Stimulated activated CD4-positive, alpha-beta T cell treated with anti-CD3 and anti-CD28 coated beads, Interleukin-2, amount 100 ng/mL, for 48 hours (primary cell): Measurements from ENCODE around the gene EXOC6B.

Experiments used
- DNase-seq, 2 donors: peaks; one replicate each; pipeline ENCODE4 v3.0.0-alpha.2; 2020

Gene EXOC6B

DNA sequence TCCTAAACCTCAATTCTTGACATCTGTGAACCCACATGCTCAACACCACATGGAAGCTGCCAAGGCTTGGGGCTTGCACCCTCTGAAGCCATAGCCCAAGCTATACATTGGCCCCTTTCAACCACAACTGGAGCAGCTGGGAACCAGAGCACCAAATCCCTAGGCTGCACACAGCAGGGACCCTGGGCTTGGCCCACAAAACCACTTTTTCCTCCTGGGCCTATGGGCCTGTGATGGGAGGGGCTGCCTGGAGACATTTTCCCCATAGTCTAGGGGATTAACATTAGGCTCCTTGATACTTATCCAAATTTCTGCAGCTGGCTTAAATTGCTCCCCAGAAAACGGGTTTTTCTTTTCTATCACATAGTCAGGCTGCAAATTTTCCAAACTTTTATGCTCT lies 40.3 kb downstream of the EXOC6B start:
- DNase-seq = no peak

DNA sequence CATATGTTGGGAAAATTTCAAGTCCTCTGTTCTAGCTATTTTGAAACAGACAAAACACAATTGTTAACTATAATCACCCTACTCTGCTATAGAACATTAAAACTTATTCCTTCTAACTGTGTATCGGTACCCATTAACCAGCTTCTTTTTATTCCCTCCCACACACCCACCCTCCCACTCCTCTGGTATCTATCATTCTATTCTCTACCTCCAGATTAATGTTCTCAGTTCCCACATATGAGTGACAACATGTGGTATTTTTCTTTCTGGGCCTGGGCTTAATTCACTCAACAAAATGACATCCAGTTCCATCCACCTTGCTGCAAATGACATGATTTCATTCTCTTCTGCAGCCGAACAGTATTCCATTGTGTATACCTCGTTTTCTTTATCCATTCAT lies 43.3 kb downstream of the EXOC6B start:
- DNase-seq = no peak

DNA sequence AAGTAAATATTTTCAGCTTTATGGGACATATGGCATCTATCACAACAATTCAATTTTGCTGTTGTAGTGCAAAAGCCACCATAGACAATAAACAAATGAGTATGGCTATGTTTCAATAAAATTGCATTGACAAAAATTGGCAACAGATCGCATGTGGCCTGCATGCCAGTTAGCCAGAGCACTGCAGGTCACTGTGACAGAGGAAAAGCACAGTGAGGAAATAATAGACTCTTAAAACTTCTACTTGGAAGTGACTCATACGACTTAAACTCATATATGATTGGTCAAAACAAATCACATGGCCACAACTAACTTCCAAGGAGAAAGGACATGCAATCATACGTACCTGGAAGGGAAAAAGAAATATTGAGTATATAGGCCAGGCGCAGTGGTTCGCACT lies 44.4 kb downstream of the EXOC6B start:
- DNase-seq = no peak

GRCh38 chr2:72780477-72780876 lies 45.4 kb downstream of the EXOC6B start:
- no peak for DNase-seq

- DNase-seq = no peak
Observed at GRCh38 chr2:72779495-72779894, 46.3 kb downstream of the EXOC6B start.

GRCh38 chr2:72778410-72778809 lies 47.4 kb downstream of the EXOC6B start:
- no peak for DNase-seq

GRCh38 chr2:72770879-72771461 lies 54.9 kb downstream of the EXOC6B start:
- peak; percentile 56 to 68 for DNase-seq

DNA sequence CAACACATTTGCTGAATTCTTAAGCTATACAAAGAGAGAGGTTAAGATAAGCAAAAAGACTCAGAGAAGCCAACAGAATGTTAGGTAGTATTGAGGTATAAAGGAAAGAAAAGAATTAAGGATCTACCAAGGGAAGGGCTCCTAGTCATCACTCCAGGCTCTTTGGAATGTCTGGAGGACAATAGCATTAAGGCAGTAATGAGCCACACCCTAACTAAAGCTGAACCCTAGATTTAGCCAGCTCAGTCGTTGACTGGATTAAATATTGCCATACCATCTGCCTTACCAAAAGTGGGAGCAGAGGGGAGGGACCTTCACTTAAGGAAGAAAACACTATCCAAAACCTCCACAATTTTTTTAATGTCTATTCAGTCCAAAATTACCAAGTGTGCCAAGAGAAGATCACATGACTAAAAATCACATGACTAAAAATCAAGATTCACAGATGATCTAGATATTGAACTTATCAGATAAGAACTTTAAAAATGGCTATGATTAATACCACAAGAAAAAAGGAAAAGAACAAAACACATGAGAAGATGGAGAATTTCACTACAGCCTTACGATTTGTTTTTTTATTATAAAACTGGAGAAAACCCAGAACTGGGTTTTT lies 59.7 kb downstream of the EXOC6B start:
- no peak for DNase-seq

DNA sequence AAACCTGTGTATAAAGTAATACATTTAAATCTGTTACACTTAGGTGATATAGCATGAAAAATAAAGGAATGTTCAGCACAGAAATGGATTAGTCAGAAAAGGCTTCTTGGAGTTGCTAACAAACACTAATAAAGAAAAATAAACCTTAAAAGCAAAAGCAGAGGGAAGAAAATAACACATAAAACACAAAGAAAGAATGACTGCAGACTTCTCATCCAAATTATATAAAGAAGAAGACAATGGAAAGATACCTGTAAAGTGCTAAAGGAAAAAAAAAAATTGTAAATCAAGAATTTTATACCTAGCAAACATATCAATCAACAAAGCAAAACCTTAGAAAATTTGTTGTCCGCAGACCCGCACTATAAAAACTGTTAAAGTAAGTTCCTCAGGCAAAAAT lies 63.6 kb downstream of the EXOC6B start:
- DNase-seq = no peak

DNA sequence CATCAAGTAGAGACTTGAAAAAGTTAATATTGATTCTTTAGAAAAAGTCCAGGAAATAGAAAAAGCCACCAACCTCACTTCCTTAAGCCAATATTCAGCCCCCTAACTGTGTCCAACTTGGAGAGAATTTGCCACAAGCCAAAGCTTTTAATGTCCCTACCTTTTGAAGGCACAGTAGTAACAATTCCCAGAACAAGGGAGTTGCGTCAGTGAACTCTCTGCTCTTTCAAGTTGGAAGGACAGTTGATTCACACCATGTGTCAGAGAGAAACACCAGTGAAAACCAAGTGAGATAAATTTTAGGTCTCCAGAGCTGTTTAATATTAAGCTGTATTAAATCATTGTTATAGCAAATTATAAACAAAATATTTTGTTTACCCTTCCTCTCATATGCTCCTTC lies 66.1 kb downstream of the EXOC6B start:
- DNase-seq = no peak

DNA sequence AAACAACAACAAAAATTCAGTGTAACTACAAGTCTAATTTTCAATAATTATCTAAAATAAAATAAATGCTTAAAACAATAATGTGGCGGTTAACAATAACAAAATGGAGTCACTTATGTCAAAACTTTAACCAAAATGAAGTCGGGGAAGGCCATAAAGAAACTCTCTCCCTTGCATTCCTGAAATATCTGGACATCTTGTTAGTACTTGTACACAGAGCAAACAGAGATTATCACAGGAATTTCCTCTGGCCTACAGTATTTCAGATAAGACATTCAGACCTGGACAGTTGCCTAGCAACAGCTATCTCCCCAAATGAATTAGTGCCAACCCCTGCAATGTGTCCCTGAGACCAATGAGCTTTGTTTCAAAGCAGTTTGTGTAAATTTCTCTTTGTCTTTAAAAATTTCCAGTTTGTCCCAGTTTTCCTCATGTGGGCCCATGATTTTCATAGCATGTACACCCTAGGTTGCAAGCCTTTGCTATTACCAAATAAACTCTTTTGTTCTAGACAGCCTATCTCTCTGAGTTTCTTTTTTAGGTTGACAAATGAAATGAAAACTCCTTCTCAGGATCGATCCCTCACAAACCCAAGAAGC lies 68.6 kb downstream of the EXOC6B start:
- DNase-seq = no peak

- DNase-seq = no peak
Observed at GRCh38 chr2:72755647-72756423, 70.0 kb downstream of the EXOC6B start.

DNA sequence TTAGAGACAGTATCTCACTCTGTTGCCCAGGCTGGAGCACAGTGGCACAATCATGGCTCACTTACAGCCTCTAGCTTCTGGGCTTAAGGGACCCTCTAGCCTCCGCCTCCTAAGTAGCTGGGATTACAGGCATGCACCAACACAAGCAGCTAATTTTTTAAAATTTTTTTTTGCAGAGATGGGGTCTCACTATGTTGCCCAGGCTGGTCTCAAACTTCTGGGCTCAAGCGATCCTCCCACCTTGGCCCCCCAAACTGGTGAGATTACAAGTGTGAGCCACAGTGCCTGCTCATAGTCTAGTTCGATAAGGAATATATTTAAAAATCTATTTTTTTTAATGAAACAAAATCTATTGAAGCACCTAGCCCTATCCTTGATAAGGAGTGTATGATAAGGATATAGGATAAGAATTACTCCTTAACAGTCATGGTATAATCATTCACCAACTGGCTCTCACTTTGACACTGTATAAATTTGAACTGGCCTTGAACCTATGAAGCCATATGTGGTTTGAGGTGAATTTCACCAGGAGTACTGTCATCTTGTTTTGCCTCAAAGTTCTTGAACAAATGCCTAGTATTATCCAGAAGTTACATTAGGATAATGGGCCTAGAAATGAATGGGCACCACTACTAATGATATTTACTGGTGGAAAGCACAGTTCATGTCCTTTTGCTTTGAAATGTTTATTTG lies 71.1 kb downstream of the EXOC6B start:
- no peak for DNase-seq

- no peak for DNase-seq
Observed at GRCh38 chr2:72750977-72751639, 74.7 kb downstream of the EXOC6B start.

- DNase-seq = no peak
Observed at GRCh38 chr2:72750466-72750865, 75.4 kb downstream of the EXOC6B start.

GRCh38 chr2:72747344-72747743 lies 78.5 kb downstream of the EXOC6B start:
- DNase-seq = no peak

DNA sequence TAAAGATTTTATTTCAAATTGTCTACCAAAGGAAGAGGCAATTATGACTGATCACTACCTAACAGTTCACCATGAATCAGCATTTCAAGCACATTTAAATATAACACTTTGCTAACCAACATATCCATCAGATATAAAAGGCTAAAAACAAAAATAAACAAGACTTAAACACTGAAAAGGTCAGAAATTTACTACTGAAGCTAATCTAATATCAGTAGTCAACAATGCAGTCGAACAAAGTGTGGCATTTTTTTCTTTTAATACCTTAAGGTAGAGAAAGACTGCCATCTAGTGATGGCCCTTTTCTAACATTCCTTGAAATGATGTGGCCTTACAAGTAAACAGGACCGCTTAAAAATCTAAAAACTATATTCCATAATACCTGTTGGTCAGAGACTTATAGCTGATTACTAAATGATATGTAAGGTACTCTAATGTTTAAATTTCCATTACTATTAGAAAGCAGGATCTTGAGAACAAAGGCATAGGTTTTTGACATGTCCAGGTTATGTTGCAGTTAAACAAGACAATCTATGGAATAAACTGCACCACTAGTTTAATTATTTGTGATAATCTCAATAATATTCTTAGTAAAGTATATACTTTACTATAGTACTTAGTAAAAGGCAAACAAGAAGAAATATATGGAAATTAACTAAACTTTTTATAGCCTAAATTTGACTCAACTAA lies 80.0 kb downstream of the EXOC6B start:
- no peak for DNase-seq

DNA sequence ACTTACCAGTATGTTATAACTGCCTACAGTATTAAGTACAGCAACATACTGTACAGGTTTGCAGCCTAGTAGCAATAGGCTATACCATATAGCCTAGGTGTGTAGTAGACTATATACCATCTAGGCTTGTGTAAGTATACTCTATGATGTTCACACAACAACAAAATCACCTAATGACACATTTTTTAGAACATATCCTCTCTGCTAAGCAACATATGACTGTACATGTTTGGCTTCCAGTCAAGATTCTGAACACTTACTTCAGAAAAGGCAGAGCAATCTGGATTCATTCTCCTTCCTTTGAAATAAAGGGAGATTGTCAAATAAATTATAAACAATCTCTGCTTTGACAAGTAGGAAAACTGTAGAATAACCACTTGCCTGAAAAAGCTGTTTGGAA lies 81.8 kb downstream of the EXOC6B start:
- no peak for DNase-seq

DNA sequence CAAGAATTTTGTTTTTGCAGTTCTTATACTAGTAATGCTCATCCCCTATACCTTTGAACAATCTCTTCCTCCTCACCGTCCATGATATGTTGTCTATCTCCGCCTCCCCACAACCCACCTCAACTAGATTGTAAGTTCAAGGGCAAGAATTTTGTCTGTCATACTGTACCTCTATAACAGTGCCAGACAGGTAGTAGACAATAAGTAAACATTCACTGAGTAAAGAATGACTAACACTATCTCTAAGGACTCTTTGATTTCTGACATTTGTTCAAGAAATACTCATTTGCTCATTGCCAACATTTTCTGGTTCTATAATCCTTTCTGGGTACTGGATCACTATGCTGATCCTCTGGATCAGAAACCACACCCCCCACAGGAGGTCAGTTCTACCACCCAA lies 82.4 kb downstream of the EXOC6B start:
- no peak for DNase-seq

DNA sequence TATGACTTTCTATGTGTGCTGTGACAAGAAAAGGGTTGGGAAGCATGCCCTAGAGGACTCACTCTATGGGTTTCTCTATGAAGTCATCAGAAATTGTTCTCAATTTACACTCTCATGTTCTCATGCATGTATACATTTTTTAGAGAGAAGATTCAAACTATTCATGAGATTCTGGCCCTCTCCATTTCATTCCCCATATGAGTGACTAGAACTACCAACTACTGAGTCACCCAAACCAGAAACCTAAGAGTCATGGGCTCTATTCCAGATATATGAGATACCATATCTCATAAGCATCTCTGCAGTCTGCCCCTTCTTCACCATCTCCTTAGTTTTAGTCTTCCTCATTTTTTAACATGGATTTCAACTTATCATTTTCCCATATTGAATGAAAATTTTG lies 87.7 kb downstream of the EXOC6B start:
- DNase-seq = no peak

DNA sequence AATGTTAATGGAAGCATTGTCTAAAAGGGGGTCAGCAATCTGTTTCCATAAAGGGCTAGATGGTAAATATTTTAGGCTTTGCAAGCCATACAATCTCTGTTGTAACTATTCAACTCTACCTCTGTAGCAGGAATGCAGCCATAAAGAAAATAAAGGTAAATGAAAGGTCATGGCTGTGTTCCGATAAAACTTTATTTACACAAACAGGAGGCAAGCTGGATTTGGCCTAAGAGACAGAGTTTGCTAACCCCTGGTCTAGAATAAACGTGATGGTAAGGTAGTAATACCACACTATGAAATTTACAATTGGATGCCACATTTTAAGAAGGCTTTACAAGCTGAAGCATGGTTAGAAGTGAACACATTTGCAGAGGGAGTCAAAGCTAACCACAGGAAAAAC lies 91.4 kb downstream of the EXOC6B start:
- DNase-seq = no peak

- DNase-seq = no peak
Observed at GRCh38 chr2:72731116-72731515, 94.7 kb downstream of the EXOC6B start.
